NCI-H1417 treated with DMSO at 0.1 percent for 48 hours (cell line): ENCODE data around the gene MAP7D2.

ENCODE experiments used
- DNase-seq: peaks from one replicate; lab custom pipeline; 2025; lab: John Stamatoyannopoulos, UW

Gene MAP7D2

GRCh38 chrX:20112022-20112774 lies 4.5 kb downstream of the MAP7D2 start:
- no peak for DNase-seq

- no peak for DNase-seq
Measured at GRCh38 chrX:20111271-20111670, 5.4 kb downstream of the MAP7D2 start.

- no peak for DNase-seq
Measured at GRCh38 chrX:20101934-20102581, 14.6 kb downstream of the MAP7D2 start.

GRCh38 chrX:20091499-20091898 lies 25.2 kb downstream of the MAP7D2 start:
- DNase-seq, result no peak

GRCh38 chrX:20089845-20090244 lies 26.9 kb downstream of the MAP7D2 start:
- DNase-seq, result no peak

GRCh38 chrX:20080277-20080676 lies 36.4 kb downstream of the MAP7D2 start:
- DNase-seq, result no peak

- DNase-seq, result no peak
Measured at GRCh38 chrX:20071511-20072079, 45.1 kb downstream of the MAP7D2 start.

- DNase-seq, result peak; percentile 11
Measured at GRCh38 chrX:20067709-20068561, 48.8 kb downstream of the MAP7D2 start.

- DNase-seq, result no peak
Measured at GRCh38 chrX:20066968-20067708, 49.6 kb downstream of the MAP7D2 start.

- no peak for DNase-seq
Measured at GRCh38 chrX:20063716-20064351, 52.9 kb downstream of the MAP7D2 start.

GRCh38 chrX:20063153-20063552 lies 53.6 kb downstream of the MAP7D2 start:
- DNase-seq, result no peak

GRCh38 chrX:20061855-20062254 lies 54.9 kb downstream of the MAP7D2 start:
- no peak for DNase-seq

- no peak for DNase-seq
Measured at GRCh38 chrX:20060961-20061748, 55.6 kb downstream of the MAP7D2 start.

GRCh38 chrX:20059467-20060128 lies 57.1 kb downstream of the MAP7D2 start:
- no peak for DNase-seq

- no peak for DNase-seq
Measured at GRCh38 chrX:20057479-20057878, 59.2 kb downstream of the MAP7D2 start.

- no peak for DNase-seq
Measured at GRCh38 chrX:20056704-20057103, 60.0 kb downstream of the MAP7D2 start.

- no peak for DNase-seq
Measured at GRCh38 chrX:20053537-20053936, 63.2 kb downstream of the MAP7D2 start.

GRCh38 chrX:20046864-20047263 lies 69.8 kb downstream of the MAP7D2 start:
- no peak for DNase-seq

- no peak for DNase-seq
Measured at GRCh38 chrX:20046223-20046622, 70.5 kb downstream of the MAP7D2 start.

GRCh38 chrX:20042221-20042620 lies 74.5 kb downstream of the MAP7D2 start:
- DNase-seq, result no peak
